ENCODE measurements around the gene XPO5. TPM values are rescaled to one million over a fixed set of nuclear protein-coding genes. Genes with fewer than 3 reads are reported as not detected.
A peak's percentile ranks its signal among the peaks of the same experiment; 100 is the strongest.

XPO5 gene
- total and polyA plus RNA-seq, 2 of the 4 experiments (the other 2 are of a cell fraction) = 29.0 to 30.1 TPM

- intact Hi-C loops (cut with micrococcal nuclease) = no loop called here
- H2AFZ ChIP-seq (replicated peaks; ENCODE audit: low read length, poor library complexity) = peak overlapping the region; percentile 97
- H3K18ac ChIP-seq (ENCODE audit: low read depth, low read length) = no peak overlapping the region
- peaks cover 38% of the 10 kb centered on the region for H3K36me3 ChIP-seq (ENCODE audit: control insufficient read depth, insufficient read depth, low read length)
- no peak overlapping the region for H2BK120ac ChIP-seq (ENCODE audit: low read depth, low read length)
- ChIA-PET POLR2A (ENCODE audit: unreplicated experiment) (no interaction called here), CTCF (no interaction called here)
- in situ Hi-C loops (cut with MboI; ENCODE audit: low sequenced_read_pairs) = no loop called here
- no TSS peak for BruUV-seq (replicated peaks)
- H2BK20ac ChIP-seq (ENCODE audit: low read depth, low read length) = no peak overlapping the region
- ATAC-seq (ENCODE audit: low read depth) (no peak), DNase-seq (no peak)
- no peak overlapping the region for H3K14ac ChIP-seq (replicated peaks; ENCODE audit: low read depth, low read length)
- H4K8ac ChIP-seq (ENCODE audit: low read depth in 2 of 2, low read length in 2 of 2) = no peak overlapping the region
- no peak overlapping the region for H3K4me2 ChIP-seq (ENCODE audit: low read depth, low read length)
- H3K9me1 ChIP-seq (ENCODE audit: insufficient read depth, low read length) = peaks cover 10% of the 10 kb centered on the region; the same call in 1 of the 2 replicates
- H3K79me1 ChIP-seq (ENCODE audit: low read depth in 1 of 2, low read length in 2 of 2) = peaks cover 11 to 22% of the 10 kb centered on the region in 2 experiments
- dilution Hi-C loops (cut with HindIII; ENCODE audit: low sequenced_read_pairs, unreplicated experiment) = no loop called here
- peaks cover 10% of the 10 kb centered on the region; the same call in 1 of the 2 replicates for H4K20me1 ChIP-seq (ENCODE audit: insufficient read depth, low read length)
- no peak overlapping the region for H4K5ac ChIP-seq (ENCODE audit: low read depth, low read length)
- H3K27me3 ChIP-seq (ENCODE audit: control insufficient read depth, insufficient read depth, low read length) = no peaks in the 10 kb centered on the region
- WGBS, 2 experiments (ENCODE audit: extremely low coverage in 2 of 2, insufficient read length in 1 of 2) = 90% methylated on average over 5 of the region's 10 CpGs; no CpG with 5 or more reads in 1 of the 2 experiments
- no peak overlapping the region for H3K4ac ChIP-seq (ENCODE audit: low read depth, low read length)
- H2AK5ac ChIP-seq (ENCODE audit: low read depth, low read length) = no peak overlapping the region
- H3K9me3 ChIP-seq (ENCODE audit: control insufficient read depth, insufficient read depth, low read length) = no peaks in the 10 kb centered on the region
- H2BK15ac ChIP-seq (ENCODE audit: low read depth, low read length) = no peak overlapping the region
- TF ChIP-seq RCOR1 (IDR thresholded peaks at IDR 0.05; ENCODE audit: insufficient replicate concordance, low read length) = no peak
- TF ChIP-seq SMC3 (IDR thresholded peaks at IDR 0.05; ENCODE audit: low read depth, low read length) = no peak
- no peak for TF ChIP-seq MXI1 (IDR thresholded peaks at IDR 0.05; ENCODE audit: borderline replicate concordance, low read depth, low read length)
- no peak for TF ChIP-seq POLR2A (IDR thresholded peaks at IDR 0.05; ENCODE audit: low read depth, low read length)
- TF ChIP-seq RFX5 (IDR thresholded peaks at IDR 0.05; ENCODE audit: low read depth, low read length) = no peak
- no peak for TF ChIP-seq NFE2L2 (IDR thresholded peaks at IDR 0.05; ENCODE audit: low read depth, low read length)
- no peak for TF ChIP-seq RAD21 (IDR thresholded peaks at IDR 0.05; ENCODE audit: low read length)
- no peak for TF ChIP-seq CHD1 (IDR thresholded peaks at IDR 0.05; ENCODE audit: low read depth, low read length)
- no peak for TF ChIP-seq BHLHE40 (IDR thresholded peaks at IDR 0.05; ENCODE audit: low read depth, low read length)
- no peak for TF ChIP-seq CTCF (conservative IDR thresholded peaks at IDR 0.05; ENCODE audit: low read depth, low read length)
- no peak for TF ChIP-seq ELK1 (IDR thresholded peaks at IDR 0.05; ENCODE audit: borderline replicate concordance, low read depth, low read length)
- no peak for TF ChIP-seq USF2 (IDR thresholded peaks at IDR 0.05; ENCODE audit: low read depth, low read length)
- TF ChIP-seq MAZ (IDR thresholded peaks at IDR 0.05; ENCODE audit: borderline replicate concordance, low read depth, low read length) = no peak
- TF ChIP-seq CEBPB (IDR thresholded peaks at IDR 0.05; ENCODE audit: low read depth, low read length) = no peak
- no peak for TF ChIP-seq FOS (IDR thresholded peaks at IDR 0.05; ENCODE audit: low read depth, low read length)
- no peak for TF ChIP-seq MAFK (IDR thresholded peaks at IDR 0.05; ENCODE audit: low read depth, low read length)
- H3K27ac ChIP-seq (ENCODE audit: insufficient read depth, low read length) = no peak overlapping the region
- no peak overlapping the region for H4K91ac ChIP-seq (ENCODE audit: insufficient read depth, low read depth, low read length)
- no peak overlapping the region for H3K23ac ChIP-seq (ENCODE audit: low read depth, low read length)
- peak overlapping the region; percentile 93 for H2AK9ac ChIP-seq (replicated peaks; ENCODE audit: low read depth, low read length, poor library complexity)
- H3K56ac ChIP-seq (ENCODE audit: extremely low read depth, insufficient read depth, low read length) = no peak overlapping the region
- H3K4me1 ChIP-seq (ENCODE audit: control insufficient read depth, insufficient read depth, low read length) = peaks cover 9% of the 10 kb centered on the region
- no peak overlapping the region for H2BK5ac ChIP-seq (ENCODE audit: low read depth, low read length, poor library complexity, severe bottlenecking)
- H3K4me3 ChIP-seq (ENCODE audit: insufficient read depth, low read depth, low read length) = no peak overlapping the region
- H3K9ac ChIP-seq (ENCODE audit: low read depth, low read length) = no peak overlapping the region
Measured at GRCh38 chr6:43510827-43511163, 65.0 kb downstream of the XPO5 start.
